Activated CD8-positive, alpha-beta memory T cell treated with anti-CD3 and anti-CD28 coated beads, Interleukin-2, amount 50 U/mL, for 24 hours (primary cell): ENCODE measurements around the gene ARID1B.

Source experiments
- DNase-seq: peaks from one replicate; pipeline ENCODE4 v3.0.0-alpha.2; 2020; ENCODE audit errors: extremely low read depth

The ARID1B gene

GRCh38 chr6:157244175-157244574 is 467.0 kb downstream of the ARID1B start:
- DNase-seq = no peak

- DNase-seq = no peak
Measured at GRCh38 chr6:157244780-157245179, 467.6 kb downstream of the ARID1B start.

- no peak for DNase-seq
Measured at GRCh38 chr6:157245436-157245835, 468.3 kb downstream of the ARID1B start.

GRCh38 chr6:157246048-157246630 is 469.0 kb downstream of the ARID1B start:
- DNase-seq = no peak

GRCh38 chr6:157246771-157247484 is 469.8 kb downstream of the ARID1B start:
- DNase-seq = no peak

GRCh38 chr6:157248264-157248663 is 471.1 kb downstream of the ARID1B start:
- no peak for DNase-seq

GRCh38 chr6:157249826-157250225 is 472.6 kb downstream of the ARID1B start:
- DNase-seq = no peak

GRCh38 chr6:157251586-157252247 is 474.5 kb downstream of the ARID1B start:
- no peak for DNase-seq

GRCh38 chr6:157253017-157253416 is 475.8 kb downstream of the ARID1B start:
- no peak for DNase-seq

GRCh38 chr6:157253699-157254098 is 476.5 kb downstream of the ARID1B start:
- DNase-seq = no peak

GRCh38 chr6:157254538-157254937 is 477.4 kb downstream of the ARID1B start:
- DNase-seq = no peak

GRCh38 chr6:157255079-157255478 is 477.9 kb downstream of the ARID1B start:
- no peak for DNase-seq

GRCh38 chr6:157258878-157259277 is 481.7 kb downstream of the ARID1B start:
- no peak for DNase-seq

- DNase-seq = no peak
Measured at GRCh38 chr6:157259443-157259842, 482.3 kb downstream of the ARID1B start.
